Effector memory CD8-positive, alpha-beta T cell (primary cell): ENCODE measurements around the gene ATXN1.
"Not testable (repeated sequence)": the region's sequence is repeated elsewhere in the genome, so short reads cannot be mapped to it uniquely, and the experiment has no call there.

Experiments used
- ATAC-seq: fragments of 150-1000 bp; cut with Tn5 transposase; replicated peaks from 2 replicates; pipeline ENCODE4 v1.10.0; 2021; ENCODE audit warnings: mild to moderate bottlenecking, moderate library complexity
- DNase-seq, 3 experiments: peaks; one replicate each; pipeline ENCODE4 v3.0.0; 2021
- H3K27ac Mint-ChIP-seq, 2 donors: one replicate each; pipeline ENCODE4 v1.8.0; 2022; ENCODE audit warnings: mild to moderate bottlenecking in 2 of 2, mixed read lengths in 2 of 2, moderate library complexity in 2 of 2
- H3K27me3 Mint-ChIP-seq, 2 donors: one replicate each; pipeline ENCODE4 v1.8.0; 2022; ENCODE audit warnings: mixed read lengths in 2 of 2
- H3K36me3 Mint-ChIP-seq: one replicate; pipeline ENCODE4 v1.8.0; 2022; ENCODE audit warnings: mild to moderate bottlenecking, moderate library complexity, mixed read lengths; ENCODE audit not compliant: insufficient read depth
- H3K4me1 Mint-ChIP-seq, 2 donors: one replicate each; pipeline ENCODE4 v1.8.0; 2022; ENCODE audit warnings: low read depth in 2 of 2, mixed read lengths in 2 of 2
- H3K4me3 Mint-ChIP-seq, 2 donors: one replicate each; pipeline ENCODE4 v1.8.0; 2022; ENCODE audit warnings: mild to moderate bottlenecking in 2 of 2, mixed read lengths in 2 of 2, moderate library complexity in 2 of 2
- H3K9me3 Mint-ChIP-seq, 2 donors: one replicate each; pipeline ENCODE4 v1.8.0; 2022; ENCODE audit warnings: mixed read lengths in 2 of 2

Gene ATXN1

DNA sequence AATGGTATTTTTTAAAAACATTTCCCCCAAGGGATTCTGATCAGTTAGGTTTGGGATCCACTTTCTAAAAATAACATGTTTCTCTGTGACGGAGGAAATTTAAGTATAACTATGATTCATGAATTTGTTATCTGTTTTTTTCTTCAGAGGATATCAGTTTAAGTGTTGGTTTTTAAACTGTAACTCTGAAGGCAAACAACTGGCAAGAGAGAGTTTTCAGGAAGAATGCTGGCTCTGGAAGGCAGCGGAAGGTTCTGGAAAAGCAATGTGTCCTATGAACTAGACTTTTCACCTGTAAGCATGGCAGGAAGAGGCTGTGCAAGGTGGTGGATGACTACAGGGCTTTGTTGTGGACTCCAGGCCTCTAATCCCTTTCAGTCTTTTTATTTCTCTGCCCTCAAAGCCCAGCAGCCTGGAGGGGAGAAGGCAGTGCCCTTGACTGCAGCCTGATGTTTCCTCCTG lies 369.8 kb downstream of the ATXN1 start:
- Mint-ChIP-seq H3K27ac (peak overlapping the region; percentile 26 to 46), H3K36me3 (peaks cover 3% of the 10 kb centered on the region), H3K27me3 (no peaks in the 10 kb centered on the region), H3K4me3 (no peak overlapping the region), H3K9me3 (no peaks in the 10 kb centered on the region), H3K4me1 (peaks cover 5 to 7% of the 10 kb centered on the region in 2 donors)
- DNase-seq (no peak), ATAC-seq (no peak)

DNA sequence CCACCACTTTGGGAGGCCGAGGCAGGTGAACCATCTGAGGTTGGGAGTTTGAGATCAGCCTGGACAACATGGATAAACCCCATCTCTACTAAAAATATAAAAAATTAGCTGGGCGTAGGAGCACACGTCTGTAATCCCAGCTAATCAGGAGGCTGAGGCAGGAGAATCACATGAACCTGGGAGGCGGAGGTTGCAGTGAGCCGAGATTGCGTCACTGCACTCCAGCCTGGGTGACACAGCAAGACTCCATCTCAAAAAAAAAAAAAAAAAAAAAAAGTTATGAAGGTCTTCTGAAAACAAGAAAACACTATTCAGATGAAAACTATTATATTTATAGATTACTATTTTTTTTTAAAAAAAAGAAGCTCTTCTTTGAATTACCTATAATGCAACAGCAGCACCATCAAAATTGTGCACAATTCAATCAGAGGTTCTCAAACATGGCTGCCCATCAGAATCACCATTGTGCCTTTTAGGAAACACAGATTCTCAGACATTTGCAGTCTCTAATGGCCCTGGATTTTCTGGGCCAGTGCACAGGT lies 370.3 kb downstream of the ATXN1 start:
- H3K27ac Mint-ChIP-seq = peak overlapping the region in 1 of 2 donors; percentile 46
- H3K4me3 Mint-ChIP-seq, ATAC-seq, H3K27me3 Mint-ChIP-seq, H3K36me3 Mint-ChIP-seq, DNase-seq, H3K4me1 Mint-ChIP-seq, H3K9me3 Mint-ChIP-seq: not testable (repeated sequence)

DNA sequence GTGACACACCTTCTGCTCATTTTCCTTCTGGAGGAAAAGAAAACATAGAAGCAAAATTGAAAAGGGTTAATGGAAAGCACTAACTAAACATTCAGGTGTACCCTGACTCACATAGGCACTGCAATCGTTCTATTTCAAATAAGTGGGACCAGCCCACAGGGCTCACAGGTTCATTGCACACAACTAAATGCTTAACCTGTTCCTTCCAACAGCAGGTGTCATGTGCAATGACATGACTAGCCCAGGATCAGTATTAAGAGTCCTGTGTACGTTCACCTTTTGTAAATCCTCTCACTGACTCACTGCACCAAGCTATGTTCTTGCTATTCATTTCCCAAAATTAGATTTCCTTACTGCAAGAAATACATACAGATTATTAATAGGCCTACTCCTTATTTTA lies 371.6 kb downstream of the ATXN1 start:
- no peaks in the 10 kb centered on the region for H3K27me3 Mint-ChIP-seq
- peaks cover 11 to 12% of the 10 kb centered on the region in 2 donors for H3K4me1 Mint-ChIP-seq
- H3K36me3 Mint-ChIP-seq = peaks cover 7% of the 10 kb centered on the region
- DNase-seq (no peak), ATAC-seq (no peak)
- peak overlapping the region in 1 of 2 donors; percentile 3 for H3K27ac Mint-ChIP-seq
- H3K9me3 Mint-ChIP-seq = no peaks in the 10 kb centered on the region
- H3K4me3 Mint-ChIP-seq = no peak overlapping the region

DNA sequence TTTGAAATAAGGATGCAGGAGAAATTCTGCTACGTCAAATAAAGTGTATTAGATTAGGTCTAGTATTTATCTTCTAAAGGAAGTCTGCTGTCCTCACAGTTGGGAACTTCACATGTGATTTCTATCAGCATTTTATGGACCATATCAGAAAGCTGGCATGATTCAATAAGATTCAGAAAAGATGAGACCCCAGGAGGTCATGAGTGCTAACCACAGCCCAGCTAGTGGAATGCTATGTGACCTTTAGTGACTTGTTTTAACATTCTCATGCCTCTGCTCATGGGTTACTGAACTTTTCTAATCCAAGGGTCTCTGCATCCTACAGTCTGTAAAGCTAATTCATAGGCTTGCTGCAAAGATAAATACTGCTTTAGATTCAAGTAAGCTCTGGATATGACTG lies 372.8 kb downstream of the ATXN1 start:
- no peaks in the 10 kb centered on the region for H3K9me3 Mint-ChIP-seq
- no peaks in the 10 kb centered on the region for H3K27me3 Mint-ChIP-seq
- ATAC-seq (no peak), DNase-seq (no peak)
- peaks cover 7% of the 10 kb centered on the region for H3K36me3 Mint-ChIP-seq
- H3K4me1 Mint-ChIP-seq = peaks cover 11 to 15% of the 10 kb centered on the region in 2 donors
- H3K27ac Mint-ChIP-seq = no peak overlapping the region
- H3K4me3 Mint-ChIP-seq = no peak overlapping the region

DNA sequence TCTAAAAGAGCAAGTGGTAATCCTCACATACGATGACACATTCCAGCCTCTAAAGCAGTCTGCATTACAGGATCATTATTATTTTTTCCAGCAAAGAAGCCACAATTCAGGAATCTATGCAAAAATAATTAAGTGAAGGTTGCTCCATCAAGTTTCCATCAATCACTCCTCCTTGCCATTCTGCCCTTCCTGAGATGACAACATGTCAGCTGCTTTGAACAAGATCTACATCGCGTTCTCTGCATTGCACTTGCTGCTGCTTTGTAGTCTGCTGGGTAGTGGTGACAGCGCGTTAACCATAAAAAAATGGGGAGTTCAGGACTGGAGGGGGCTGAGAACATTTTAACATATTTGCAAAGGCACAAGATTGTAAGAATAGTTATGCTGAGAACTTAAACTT lies 375.2 kb downstream of the ATXN1 start:
- peak overlapping the region in 1 of 2 donors; percentile 32 for H3K27ac Mint-ChIP-seq
- peaks cover 11% of the 10 kb centered on the region for H3K36me3 Mint-ChIP-seq
- DNase-seq = no peak
- H3K4me3 Mint-ChIP-seq = no peak overlapping the region
- peaks cover 9 to 15% of the 10 kb centered on the region in 2 donors for H3K4me1 Mint-ChIP-seq
- no peaks in the 10 kb centered on the region for H3K27me3 Mint-ChIP-seq
- ATAC-seq = no peak
- no peaks in the 10 kb centered on the region for H3K9me3 Mint-ChIP-seq

DNA sequence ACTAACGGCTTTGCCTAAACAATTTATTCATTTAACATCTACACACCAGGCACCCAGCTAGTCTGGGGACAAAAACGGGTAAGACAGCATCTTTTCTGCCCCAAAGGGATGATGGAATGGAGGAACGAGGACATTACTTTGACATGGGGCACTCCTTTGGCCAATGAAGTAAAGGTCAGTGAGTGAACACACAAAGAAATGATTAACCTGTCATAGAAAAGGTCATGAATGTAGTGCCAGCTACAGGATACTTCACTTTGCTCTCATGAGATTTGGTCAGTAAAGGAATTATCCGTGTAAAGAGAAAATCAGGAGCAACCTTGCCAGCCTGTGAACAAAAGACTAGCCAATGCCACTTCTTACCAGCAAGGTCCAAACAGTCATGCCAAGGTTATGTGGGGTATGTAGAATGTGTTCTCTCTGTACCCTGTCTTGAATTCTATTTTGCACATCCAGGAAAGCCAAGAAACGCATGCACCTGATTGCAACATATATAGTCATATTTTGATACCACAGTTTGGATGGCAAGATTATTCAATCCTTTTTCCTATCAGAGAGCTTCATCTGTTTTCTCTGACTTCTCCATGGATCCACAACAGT lies 377.6 kb downstream of the ATXN1 start:
- DNase-seq (no peak), ATAC-seq (no peak)
- no peaks in the 10 kb centered on the region for H3K9me3 Mint-ChIP-seq
- H3K4me1 Mint-ChIP-seq = peaks cover 11 to 12% of the 10 kb centered on the region in 2 donors
- peak overlapping the region in 1 of 2 donors; percentile 46 for H3K27ac Mint-ChIP-seq
- no peak overlapping the region for H3K4me3 Mint-ChIP-seq
- peaks cover 11% of the 10 kb centered on the region for H3K36me3 Mint-ChIP-seq
- no peaks in the 10 kb centered on the region for H3K27me3 Mint-ChIP-seq

DNA sequence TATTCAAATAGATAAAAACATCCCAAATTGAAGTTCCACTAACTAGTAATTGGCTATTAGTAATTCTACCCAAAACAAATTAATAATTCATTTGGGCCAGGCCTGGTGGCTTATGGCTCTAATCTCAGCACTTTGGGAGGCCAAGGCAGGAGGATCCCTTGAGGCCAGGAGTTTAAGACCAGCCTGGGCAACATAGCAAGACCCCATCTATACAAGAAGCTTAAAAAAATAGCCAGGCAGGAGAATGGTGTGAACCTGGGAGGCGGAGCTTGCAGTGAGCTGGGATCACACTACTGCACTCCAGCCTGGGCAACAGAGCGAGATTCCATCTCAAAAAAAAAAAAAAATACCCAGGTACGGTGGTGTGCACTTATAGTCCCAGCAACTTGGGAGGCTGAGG lies 379.3 kb downstream of the ATXN1 start:
- DNase-seq, ATAC-seq, H3K4me3 Mint-ChIP-seq, H3K9me3 Mint-ChIP-seq, H3K27me3 Mint-ChIP-seq: not testable (repeated sequence)
- Mint-ChIP-seq H3K36me3 (peaks cover 14% of the 10 kb centered on the region), H3K4me1 (peaks cover 17 to 20% of the 10 kb centered on the region in 2 donors), H3K27ac (peak overlapping the region; percentile 67 to 80)

DNA sequence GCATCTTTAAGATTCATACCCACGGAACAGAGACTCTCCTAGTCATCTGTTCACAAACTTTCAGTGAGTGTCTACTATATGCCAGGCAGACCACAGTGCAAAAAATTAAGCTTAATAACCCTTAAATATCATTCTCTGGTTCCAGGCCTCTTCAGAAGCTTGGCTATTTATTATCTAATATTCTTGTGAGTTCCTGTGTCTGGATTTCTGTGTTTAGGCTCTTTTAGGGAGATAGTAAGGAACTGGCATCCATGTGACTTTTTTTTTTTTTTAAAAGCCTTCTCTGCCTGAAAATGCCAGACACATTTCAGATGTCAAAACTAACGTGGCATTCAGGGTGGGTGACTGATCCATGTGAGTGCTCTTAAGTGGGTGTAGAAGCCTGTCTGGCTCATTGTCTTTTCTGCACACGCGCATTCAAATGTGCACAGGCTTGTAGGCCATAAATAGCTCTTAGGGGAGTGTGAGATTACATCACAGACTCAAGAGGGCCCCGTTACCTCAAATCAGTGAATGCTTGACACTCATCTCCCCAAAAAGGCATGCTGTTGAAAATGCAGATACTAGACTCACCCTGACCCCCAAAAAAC lies 380.9 kb downstream of the ATXN1 start:
- H3K4me1 Mint-ChIP-seq = peaks cover 21 to 28% of the 10 kb centered on the region in 2 donors

DNA sequence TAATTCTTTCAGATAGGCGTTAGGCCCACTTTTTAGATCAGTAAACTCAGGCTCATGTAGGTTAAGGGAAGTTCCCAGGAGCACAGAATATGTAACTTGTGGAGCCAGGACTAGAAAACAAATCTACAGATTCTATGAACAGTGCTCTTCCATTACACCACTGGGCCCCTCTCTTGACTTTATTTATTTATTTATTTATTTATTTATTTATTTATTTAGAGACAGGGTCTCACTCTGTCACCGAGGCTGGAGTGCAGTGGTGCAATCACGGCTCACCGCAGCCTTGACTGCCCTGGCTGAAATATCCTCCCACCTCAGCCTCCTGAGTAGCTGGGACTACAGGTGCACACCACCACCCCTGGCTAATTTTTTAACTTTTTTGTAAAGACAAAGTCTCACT lies 382.9 kb downstream of the ATXN1 start:
- Mint-ChIP-seq H3K36me3 (peaks cover 11% of the 10 kb centered on the region), H3K4me1 (peaks cover 19 to 28% of the 10 kb centered on the region in 2 donors)
- H3K4me3 Mint-ChIP-seq = not testable (repeated sequence)

More for the DNA sequence above, 380.9 kb downstream of the ATXN1 start:
- Mint-ChIP-seq H3K4me3 (no peak overlapping the region), H3K27me3 (no peaks in the 10 kb centered on the region), H3K36me3 (peaks cover 14% of the 10 kb centered on the region), H3K9me3 (no peaks in the 10 kb centered on the region), H3K27ac (peak overlapping the region; percentile 28 to 35)
- ATAC-seq (no peak), DNase-seq (no peak)

DNA sequence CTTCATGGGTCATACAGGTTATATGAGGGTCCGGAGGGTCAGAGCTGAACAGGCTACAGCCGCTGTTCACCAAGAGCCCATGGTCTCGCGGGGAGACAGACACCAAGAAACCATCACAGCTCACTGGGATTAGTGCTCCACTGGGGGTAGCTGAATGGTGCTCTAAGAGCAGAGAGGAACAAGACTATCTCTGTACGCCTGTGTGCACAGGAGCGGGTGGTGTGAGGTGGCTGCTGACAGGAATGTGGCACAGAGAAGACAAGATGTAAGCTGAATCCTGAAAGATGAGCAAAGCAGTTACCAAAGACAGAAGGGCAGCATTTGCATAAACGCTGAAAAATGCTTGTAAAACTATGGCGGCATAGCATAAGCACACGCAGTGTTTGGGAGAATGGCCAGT lies 383.8 kb downstream of the ATXN1 start:
- Mint-ChIP-seq H3K4me1 (peaks cover 19 to 30% of the 10 kb centered on the region in 2 donors), H3K27me3 (no peaks in the 10 kb centered on the region), H3K36me3 (peaks cover 7% of the 10 kb centered on the region), H3K9me3 (no peaks in the 10 kb centered on the region), H3K27ac (no peak overlapping the region), H3K4me3 (no peak overlapping the region)
- no peak for DNase-seq
- ATAC-seq = no peak

More for the DNA sequence above, 382.9 kb downstream of the ATXN1 start:
- not testable (repeated sequence) for DNase-seq, H3K27ac Mint-ChIP-seq, ATAC-seq, H3K27me3 Mint-ChIP-seq, H3K9me3 Mint-ChIP-seq

DNA sequence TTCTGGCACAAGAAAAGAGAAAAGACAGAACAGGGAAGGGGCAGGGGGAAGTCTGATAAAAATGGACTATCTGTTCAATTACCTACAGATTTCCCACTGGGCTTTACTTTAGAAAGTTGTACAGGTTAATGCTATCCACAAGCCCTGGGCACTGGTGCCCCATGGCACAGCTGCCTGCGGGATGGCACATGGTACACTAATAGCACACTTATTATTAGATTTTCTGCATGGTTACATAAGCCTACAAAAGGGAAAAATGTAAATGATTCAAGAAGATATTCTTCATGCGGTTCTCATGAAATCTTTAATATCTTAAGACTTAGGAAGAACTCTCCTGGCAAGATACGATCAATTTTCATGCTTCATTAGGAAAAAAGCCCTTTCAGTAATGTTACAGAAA lies 385.4 kb downstream of the ATXN1 start:
- DNase-seq (no peak), ATAC-seq (no peak)
- Mint-ChIP-seq H3K36me3 (peaks cover 4% of the 10 kb centered on the region), H3K9me3 (no peaks in the 10 kb centered on the region), H3K4me1 (peaks cover 19 to 38% of the 10 kb centered on the region in 2 donors), H3K27ac (peak overlapping the region in 1 of 2 donors; percentile 18), H3K4me3 (no peak overlapping the region), H3K27me3 (no peaks in the 10 kb centered on the region)

DNA sequence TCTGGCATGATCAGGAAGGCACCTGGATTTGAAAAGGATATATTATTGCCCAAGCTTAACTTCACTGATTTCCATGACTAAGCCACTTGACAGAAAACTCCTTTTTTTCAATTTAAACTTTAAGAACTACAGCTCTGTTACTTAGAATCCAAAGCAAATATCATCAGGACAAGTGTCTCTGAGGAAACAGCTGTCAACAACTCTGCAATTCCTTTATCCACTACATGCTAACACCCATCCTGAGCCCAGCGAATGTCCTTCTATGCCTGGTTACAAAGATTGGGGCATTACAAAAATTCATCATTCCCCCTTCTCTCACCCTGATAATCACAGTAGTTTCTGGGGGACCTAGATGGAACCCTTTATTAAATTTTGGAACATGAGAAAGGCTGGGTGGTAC lies 386.1 kb downstream of the ATXN1 start:
- Mint-ChIP-seq H3K4me3 (no peak overlapping the region), H3K27me3 (no peaks in the 10 kb centered on the region), H3K9me3 (no peaks in the 10 kb centered on the region), H3K4me1 (peaks cover 19 to 38% of the 10 kb centered on the region in 2 donors), H3K36me3 (peaks cover 3% of the 10 kb centered on the region), H3K27ac (peak overlapping the region in 1 of 2 donors; percentile 18)
- no peak for DNase-seq
- no peak for ATAC-seq

DNA sequence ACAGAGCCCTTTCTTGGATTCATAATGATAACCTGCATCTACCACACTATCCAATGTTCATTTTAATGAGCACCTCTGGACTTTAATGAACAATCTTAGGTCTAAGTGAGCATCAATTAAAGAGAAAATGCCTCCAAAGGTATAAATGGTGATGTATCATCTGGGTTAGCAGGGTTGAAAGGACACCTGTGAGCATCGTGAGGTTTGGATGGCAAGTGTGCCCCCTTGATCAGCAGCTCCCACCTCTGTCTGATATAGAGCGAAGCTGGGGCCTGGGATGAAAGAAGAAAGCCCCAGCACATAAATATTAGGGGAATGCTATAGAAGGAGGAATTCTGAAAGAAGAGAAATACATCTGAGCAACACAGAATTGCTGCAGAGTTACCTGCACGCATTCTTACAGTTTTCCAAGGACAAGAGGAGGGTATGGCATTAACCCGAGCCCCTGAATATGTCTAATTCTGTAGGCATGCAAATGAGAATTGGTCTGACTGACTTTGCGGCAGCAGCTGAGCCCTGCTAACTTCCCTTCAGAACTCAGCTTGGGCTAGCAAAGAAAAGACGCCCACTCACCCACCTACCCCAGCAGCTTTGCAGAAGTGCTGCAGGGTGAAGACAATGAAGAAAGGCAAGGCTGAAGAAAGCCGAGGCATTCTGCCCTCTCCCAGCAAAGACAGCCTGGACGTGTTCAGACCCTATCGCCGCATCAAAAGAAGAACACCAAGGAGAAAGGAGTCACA lies 386.6 kb downstream of the ATXN1 start:
- no peaks in the 10 kb centered on the region for H3K27me3 Mint-ChIP-seq
- H3K36me3 Mint-ChIP-seq = peaks cover 3% of the 10 kb centered on the region
- H3K4me1 Mint-ChIP-seq = peaks cover 18 to 38% of the 10 kb centered on the region in 2 donors
- no peak overlapping the region for H3K27ac Mint-ChIP-seq
- H3K4me3 Mint-ChIP-seq = no peak overlapping the region
- ATAC-seq (no peak), DNase-seq (no peak)
- H3K9me3 Mint-ChIP-seq = no peaks in the 10 kb centered on the region
